ENCODE measurements around the gene GLCE.

GLCE gene

DNA sequence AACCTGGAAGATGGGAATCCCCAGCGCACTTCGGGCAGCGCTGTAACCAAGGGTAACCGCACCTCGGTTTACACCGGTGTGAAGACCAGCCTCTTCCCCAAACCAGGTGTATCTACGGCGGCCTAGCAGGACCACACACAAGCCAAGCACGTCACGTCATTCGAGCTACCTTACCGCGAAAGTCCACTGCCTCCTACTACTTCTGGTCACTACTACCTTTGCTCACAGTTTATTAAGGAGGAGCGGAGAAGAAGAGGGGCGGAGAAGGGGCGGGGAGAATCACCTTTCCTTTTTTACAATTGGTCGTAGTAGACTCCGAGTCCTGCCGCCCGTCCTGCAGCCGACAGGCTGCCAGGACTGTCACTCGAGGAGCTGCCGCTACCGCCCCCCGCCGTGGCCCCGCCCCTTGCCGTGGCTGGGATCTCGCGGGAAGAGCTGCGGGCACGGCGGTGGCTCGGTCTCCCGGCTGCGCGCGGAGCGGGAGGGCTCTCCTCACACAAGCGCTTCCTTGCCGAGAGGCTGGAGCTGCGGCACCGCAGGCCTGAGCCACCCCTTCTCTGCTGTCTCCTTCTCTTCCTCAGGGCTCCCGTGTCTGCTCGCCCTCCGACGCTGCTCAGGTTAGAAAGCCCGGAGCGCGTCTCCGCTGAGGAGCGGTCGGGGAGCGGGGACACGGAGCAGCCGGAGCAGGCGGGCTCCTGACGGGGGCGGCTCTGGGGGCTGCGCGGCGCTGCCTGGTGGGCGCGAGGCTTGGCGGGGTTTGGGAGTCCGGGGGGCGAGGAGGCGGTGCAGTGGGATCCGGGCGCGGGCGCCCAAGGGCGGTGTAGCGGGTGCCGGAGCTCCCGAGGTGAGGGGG lies at the start of gene GLCE:
Gene GLCE (plus strand): TSS at position 495 of the 853 bp plus-strand sequence. CDS start 95,172 bp downstream, outside the sequence.
- peak within 1 kb of the TSS; percentile 89 for H3K4me3 ChIP-seq (ENCODE audit: low read length)
- no peaks in the 10 kb centered on the region for H3K9me3 ChIP-seq (ENCODE audit: insufficient read depth, low read depth, low read length)
- H3K36me3 ChIP-seq (ENCODE audit: insufficient read depth, low read depth, low read length) = no peaks in the 10 kb centered on the region
- peaks cover 4% of the 10 kb centered on the region; the same call in 1 of the 2 replicates for H3K4me1 ChIP-seq (ENCODE audit: insufficient read depth, low read length)
- H3K9ac ChIP-seq (ENCODE audit: low read depth, low read length) = peak within 1 kb of the TSS; percentile 80
- H3K27me3 ChIP-seq (ENCODE audit: insufficient read depth, low read length) = peaks cover 20% of the 10 kb centered on the region
- H3K27ac ChIP-seq (ENCODE audit: low read length) = peak within 1 kb of the TSS; percentile 26

DNA sequence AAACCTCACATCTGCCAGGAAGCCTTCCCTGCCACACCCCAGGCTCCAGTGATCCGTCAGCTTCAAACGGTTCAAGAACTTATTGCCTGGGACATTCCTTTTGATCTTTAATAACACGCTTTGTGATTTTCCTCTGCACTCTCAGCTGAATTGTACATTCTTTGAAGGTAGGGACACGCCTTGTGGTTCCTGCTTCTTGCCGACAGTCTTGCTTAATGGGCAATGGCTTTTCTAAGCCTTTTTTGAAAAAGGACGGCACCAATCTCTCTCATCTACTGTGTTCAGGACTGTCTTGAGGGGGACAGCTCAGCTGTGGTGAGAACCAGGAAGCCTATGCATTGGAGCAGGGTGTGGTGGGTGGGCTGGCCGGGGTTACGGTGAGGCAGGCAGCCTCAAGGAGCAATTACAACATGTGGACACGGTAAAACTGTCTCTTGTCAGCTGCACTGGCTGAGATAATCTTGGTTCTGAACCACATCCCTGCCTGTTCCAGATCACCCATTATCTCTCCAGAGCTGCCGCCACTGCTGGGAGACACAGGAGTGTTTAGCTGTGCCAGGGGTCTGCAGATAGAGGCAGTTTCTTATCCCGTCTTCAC lies 46.0 kb upstream of the GLCE start:
- H3K27ac ChIP-seq (ENCODE audit: low read length) = no peak overlapping the region
- H3K4me3 ChIP-seq (ENCODE audit: low read length) = no peak overlapping the region
- no peak overlapping the region for H3K9ac ChIP-seq (ENCODE audit: low read depth, low read length)
- H3K36me3 ChIP-seq (ENCODE audit: insufficient read depth, low read depth, low read length) = no peaks in the 10 kb centered on the region
- H3K27me3 ChIP-seq (ENCODE audit: insufficient read depth, low read length) = peaks cover 51% of the 10 kb centered on the region
- peaks cover 27% of the 10 kb centered on the region for H3K4me1 ChIP-seq (ENCODE audit: insufficient read depth, low read length)
- H3K9me3 ChIP-seq (ENCODE audit: insufficient read depth, low read depth, low read length) = no peaks in the 10 kb centered on the region

DNA sequence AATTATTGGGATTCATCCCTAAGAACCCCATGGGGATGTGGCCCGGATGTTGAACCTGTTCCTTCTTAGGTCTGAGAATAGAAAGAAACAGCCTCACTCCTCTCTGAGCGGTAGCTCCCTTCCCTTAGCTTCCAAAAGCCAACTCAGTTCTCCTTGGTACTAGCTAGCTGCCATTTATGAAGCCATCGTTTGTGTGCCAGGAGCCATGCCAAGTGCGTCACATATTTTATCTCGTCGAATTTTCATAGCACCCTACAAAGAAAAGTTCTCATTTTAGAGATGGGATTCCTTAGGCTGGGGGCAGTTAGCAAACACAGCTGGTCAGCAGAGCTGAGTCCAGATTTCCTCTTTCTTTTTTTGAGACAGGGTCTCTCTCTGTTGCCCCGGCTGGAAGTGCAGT lies 45.4 kb upstream of the GLCE start:
- peaks cover 32% of the 10 kb centered on the region for H3K4me1 ChIP-seq (ENCODE audit: insufficient read depth, low read length)
- H3K9ac ChIP-seq (ENCODE audit: low read depth, low read length) = no peak overlapping the region
- H3K4me3 ChIP-seq (ENCODE audit: low read length) = no peak overlapping the region
- H3K27me3 ChIP-seq (ENCODE audit: insufficient read depth, low read length) = peaks cover 56% of the 10 kb centered on the region
- no peaks in the 10 kb centered on the region for H3K9me3 ChIP-seq (ENCODE audit: insufficient read depth, low read depth, low read length)
- H3K36me3 ChIP-seq (ENCODE audit: insufficient read depth, low read depth, low read length) = no peaks in the 10 kb centered on the region
- H3K27ac ChIP-seq (ENCODE audit: low read length) = no peak overlapping the region

DNA sequence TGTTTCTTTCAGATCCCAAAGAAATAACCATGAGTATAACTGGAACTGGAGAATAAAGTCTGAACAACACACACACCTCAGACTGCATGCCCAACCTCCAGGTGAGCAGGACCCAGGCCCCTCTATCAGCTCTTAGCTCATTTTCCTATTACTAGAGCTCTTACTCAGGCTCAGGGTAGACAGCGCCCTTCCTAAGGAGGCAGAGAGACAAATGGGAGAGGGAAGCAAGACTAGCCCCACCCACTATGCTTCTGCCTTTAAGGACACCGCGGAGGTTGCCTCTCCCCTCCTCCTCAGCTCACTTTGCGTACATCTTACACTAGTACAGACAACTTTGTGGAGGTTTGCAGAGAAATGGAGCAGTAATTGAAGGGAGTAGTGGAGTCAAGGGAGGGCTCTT lies 44.0 kb upstream of the GLCE start:
- no peaks in the 10 kb centered on the region for H3K9me3 ChIP-seq (ENCODE audit: insufficient read depth, low read depth, low read length)
- H3K4me3 ChIP-seq (ENCODE audit: low read length) = no peak overlapping the region
- peaks cover 64% of the 10 kb centered on the region for H3K27me3 ChIP-seq (ENCODE audit: insufficient read depth, low read length)
- no peaks in the 10 kb centered on the region for H3K36me3 ChIP-seq (ENCODE audit: insufficient read depth, low read depth, low read length)
- H3K27ac ChIP-seq (ENCODE audit: low read length) = no peak overlapping the region
- no peak overlapping the region for H3K9ac ChIP-seq (ENCODE audit: low read depth, low read length)
- peaks cover 40% of the 10 kb centered on the region for H3K4me1 ChIP-seq (ENCODE audit: insufficient read depth, low read length)

DNA sequence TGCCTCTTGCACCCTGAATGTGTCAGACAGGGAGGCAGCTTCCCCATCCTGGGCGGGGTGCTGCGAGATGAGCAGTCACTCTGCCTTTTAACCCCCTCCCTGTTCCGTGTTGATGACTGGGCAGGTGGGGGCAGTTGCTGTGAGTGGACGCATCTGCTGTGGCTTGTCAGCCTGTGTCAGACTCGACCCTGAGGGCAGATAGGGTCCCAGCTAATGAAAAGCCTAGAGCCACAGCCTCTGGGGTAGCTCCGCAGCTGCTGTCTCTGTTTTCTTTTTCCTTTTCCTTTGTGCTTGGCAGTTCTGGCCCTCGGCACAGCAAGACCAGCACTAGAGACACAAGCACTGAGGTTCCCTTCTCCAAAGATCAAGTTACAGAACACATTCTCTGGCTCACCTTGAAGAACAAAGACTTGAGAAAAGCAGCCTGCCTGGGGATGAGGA lies 43.0 kb upstream of the GLCE start:
- Histone ChIP-seq H3K9me3 (ENCODE audit: insufficient read depth, low read depth, low read length) (no peaks in the 10 kb centered on the region), H3K36me3 (ENCODE audit: insufficient read depth, low read depth, low read length) (no peaks in the 10 kb centered on the region), H3K27ac (ENCODE audit: low read length) (no peak overlapping the region), H3K4me3 (ENCODE audit: low read length) (peak overlapping the region; percentile 48; the same call in 1 of the 2 replicates), H3K4me1 (ENCODE audit: insufficient read depth, low read length) (peaks cover 40% of the 10 kb centered on the region), H3K27me3 (ENCODE audit: insufficient read depth, low read length) (peaks cover 75% of the 10 kb centered on the region), H3K9ac (ENCODE audit: low read depth, low read length) (peak overlapping the region; percentile 21; the same call in 1 of the 2 replicates)

DNA sequence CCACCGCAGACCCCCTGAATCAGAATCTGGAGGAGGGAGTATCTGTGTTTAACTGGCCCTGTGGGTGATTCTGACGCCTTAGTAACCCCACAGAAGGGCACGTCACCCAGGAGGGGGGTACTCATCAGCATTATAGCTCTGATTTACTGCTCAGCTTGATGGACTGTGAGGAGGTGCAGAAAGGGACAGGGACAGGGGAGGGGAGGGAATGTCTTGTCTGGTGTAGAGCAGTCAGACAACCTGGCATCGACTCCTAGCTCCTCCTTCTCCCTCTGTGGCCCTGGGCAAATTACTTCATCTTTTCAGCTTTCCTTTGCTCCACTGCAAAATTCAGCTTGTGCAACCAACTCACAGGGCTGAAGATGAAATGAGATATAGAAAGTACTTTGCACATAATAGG lies 42.3 kb upstream of the GLCE start:
- H3K27me3 ChIP-seq (ENCODE audit: insufficient read depth, low read length) = peaks cover 80% of the 10 kb centered on the region
- H3K9ac ChIP-seq (ENCODE audit: low read depth, low read length) = peak overlapping the region; percentile 21; the same call in 1 of the 2 replicates
- peaks cover 40% of the 10 kb centered on the region for H3K4me1 ChIP-seq (ENCODE audit: insufficient read depth, low read length)
- no peak overlapping the region for H3K27ac ChIP-seq (ENCODE audit: low read length)
- no peaks in the 10 kb centered on the region for H3K9me3 ChIP-seq (ENCODE audit: insufficient read depth, low read depth, low read length)
- H3K36me3 ChIP-seq (ENCODE audit: insufficient read depth, low read depth, low read length) = no peaks in the 10 kb centered on the region
- H3K4me3 ChIP-seq (ENCODE audit: low read length) = peak overlapping the region; percentile 48; the same call in 1 of the 2 replicates

DNA sequence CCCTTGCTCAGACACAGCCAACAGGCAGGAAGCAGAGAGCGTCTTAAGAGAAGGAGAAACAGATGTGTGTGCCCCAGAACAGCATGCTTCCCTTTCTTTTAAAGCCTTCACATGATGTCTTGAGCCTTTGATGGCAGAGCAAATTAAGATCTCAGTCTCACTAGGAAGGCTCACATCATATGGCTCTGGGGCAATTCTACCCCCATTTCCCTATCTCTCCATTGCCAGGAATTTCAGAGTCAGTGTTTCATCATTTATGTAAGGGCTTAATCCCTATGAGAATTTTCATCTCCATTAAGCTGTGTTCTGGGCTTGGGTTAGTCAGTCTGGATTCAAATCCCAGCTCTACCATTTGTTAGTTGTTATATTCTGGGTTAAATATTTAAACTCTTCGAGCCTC lies 41.4 kb upstream of the GLCE start:
- H3K27me3 ChIP-seq (ENCODE audit: insufficient read depth, low read length) = peaks cover 74% of the 10 kb centered on the region
- peaks cover 40% of the 10 kb centered on the region for H3K4me1 ChIP-seq (ENCODE audit: insufficient read depth, low read length)
- H3K36me3 ChIP-seq (ENCODE audit: insufficient read depth, low read depth, low read length) = no peaks in the 10 kb centered on the region
- H3K9ac ChIP-seq (ENCODE audit: low read depth, low read length) = no peak overlapping the region
- no peak overlapping the region for H3K4me3 ChIP-seq (ENCODE audit: low read length)
- no peak overlapping the region for H3K27ac ChIP-seq (ENCODE audit: low read length)
- H3K9me3 ChIP-seq (ENCODE audit: insufficient read depth, low read depth, low read length) = no peaks in the 10 kb centered on the region

DNA sequence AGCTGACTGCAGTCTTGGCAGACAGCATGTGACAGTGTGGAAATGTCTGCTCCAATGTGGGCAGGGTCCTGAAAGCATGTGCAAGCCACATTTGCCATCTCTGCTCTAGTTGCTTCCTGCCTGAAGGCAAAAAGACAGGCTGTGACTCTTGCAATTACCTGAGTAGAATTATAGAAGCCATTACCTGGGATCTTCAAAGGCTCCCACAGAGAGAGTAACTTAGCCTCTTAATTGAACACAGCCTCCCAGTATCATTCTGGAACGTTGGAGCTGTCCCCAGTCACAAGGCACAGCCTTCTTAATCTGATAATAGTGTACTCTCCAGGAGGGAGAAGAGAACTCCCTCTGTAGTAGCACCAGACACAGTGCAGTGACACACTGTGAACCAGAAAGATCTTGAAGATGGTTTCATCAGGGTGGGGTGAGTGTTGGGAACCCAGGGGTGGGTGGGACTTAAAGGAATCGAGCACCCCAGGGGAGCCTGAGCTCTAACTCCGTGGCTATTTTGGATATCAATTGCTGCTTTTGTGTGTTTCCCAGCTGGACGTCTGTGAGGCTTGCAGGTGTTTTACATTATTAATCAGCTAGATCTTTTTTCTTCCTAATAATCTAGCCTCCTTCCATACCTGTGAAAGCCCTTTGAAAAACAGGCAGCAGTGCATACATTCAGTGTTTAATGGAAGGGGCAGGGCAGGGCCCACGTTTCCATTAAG lies 40.6 kb upstream of the GLCE start:
- H3K9ac ChIP-seq (ENCODE audit: low read depth, low read length) = no peak overlapping the region
- H3K36me3 ChIP-seq (ENCODE audit: insufficient read depth, low read depth, low read length) = no peaks in the 10 kb centered on the region
- no peaks in the 10 kb centered on the region for H3K9me3 ChIP-seq (ENCODE audit: insufficient read depth, low read depth, low read length)
- H3K27ac ChIP-seq (ENCODE audit: low read length) = no peak overlapping the region
- peak overlapping the region; percentile 20; the same call in 1 of the 2 replicates for H3K4me3 ChIP-seq (ENCODE audit: low read length)
- H3K27me3 ChIP-seq (ENCODE audit: insufficient read depth, low read length) = peaks cover 65% of the 10 kb centered on the region
- H3K4me1 ChIP-seq (ENCODE audit: insufficient read depth, low read length) = peaks cover 40% of the 10 kb centered on the region

DNA sequence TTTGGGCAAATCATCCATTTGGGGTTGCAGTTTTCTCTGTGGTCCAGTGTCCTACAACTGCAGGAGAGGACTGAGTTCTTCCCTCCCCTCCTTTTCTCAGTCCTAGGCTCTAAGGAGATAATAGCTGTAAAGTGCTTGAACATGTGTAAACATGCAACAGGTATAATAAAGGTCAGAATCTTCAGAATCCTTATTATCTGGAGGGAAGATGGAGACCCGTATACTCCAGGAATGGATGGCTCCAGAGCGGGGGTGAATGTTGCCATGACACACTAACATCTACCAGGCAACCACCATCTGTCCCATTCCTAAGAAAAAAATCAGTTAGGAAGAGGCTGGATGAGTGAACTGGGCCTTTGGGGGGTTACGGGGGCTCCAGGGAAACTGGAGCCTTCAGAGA lies 39.7 kb upstream of the GLCE start:
- Histone ChIP-seq H3K4me3 (ENCODE audit: low read length) (no peak overlapping the region), H3K36me3 (ENCODE audit: insufficient read depth, low read depth, low read length) (no peaks in the 10 kb centered on the region), H3K27me3 (ENCODE audit: insufficient read depth, low read length) (peaks cover 56% of the 10 kb centered on the region), H3K9ac (ENCODE audit: low read depth, low read length) (no peak overlapping the region), H3K27ac (ENCODE audit: low read length) (no peak overlapping the region), H3K9me3 (ENCODE audit: insufficient read depth, low read depth, low read length) (no peaks in the 10 kb centered on the region), H3K4me1 (ENCODE audit: insufficient read depth, low read length) (peaks cover 40% of the 10 kb centered on the region)

DNA sequence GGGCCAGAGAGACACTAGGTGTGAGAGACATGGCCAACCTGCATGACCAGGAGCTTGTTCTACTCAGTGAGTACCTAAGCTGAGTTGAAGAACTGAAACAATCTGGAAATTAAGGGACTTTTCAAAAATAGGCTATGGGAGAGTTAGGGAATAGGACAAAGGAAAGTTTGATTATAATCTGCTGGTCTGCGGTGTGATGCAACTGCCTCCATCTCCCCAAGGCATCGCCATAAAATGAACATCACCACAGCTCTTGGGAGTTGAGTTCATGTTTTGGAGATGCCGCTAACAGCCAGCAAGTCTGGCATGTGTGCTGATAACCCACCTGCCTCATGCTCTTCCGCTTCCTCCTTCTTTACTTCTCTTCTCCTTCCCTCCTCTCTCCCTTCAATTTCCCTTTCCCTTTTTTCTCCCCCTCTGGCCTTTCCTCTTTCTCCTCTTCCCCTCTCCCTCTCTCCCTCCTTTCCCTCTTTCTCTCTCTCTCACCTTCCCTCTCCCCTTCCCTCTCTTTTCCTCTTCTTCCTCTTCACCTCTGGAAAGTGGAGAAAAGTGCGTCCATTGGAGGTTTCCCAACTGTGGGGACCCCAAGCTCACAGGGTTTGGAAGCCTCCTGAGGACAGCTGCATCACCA lies 39.1 kb upstream of the GLCE start:
- no peaks in the 10 kb centered on the region for H3K9me3 ChIP-seq (ENCODE audit: insufficient read depth, low read depth, low read length)
- no peak overlapping the region for H3K9ac ChIP-seq (ENCODE audit: low read depth, low read length)
- peaks cover 50% of the 10 kb centered on the region for H3K27me3 ChIP-seq (ENCODE audit: insufficient read depth, low read length)
- no peaks in the 10 kb centered on the region for H3K36me3 ChIP-seq (ENCODE audit: insufficient read depth, low read depth, low read length)
- H3K27ac ChIP-seq (ENCODE audit: low read length) = no peak overlapping the region
- peaks cover 40% of the 10 kb centered on the region for H3K4me1 ChIP-seq (ENCODE audit: insufficient read depth, low read length)
- H3K4me3 ChIP-seq (ENCODE audit: low read length) = no peak overlapping the region

DNA sequence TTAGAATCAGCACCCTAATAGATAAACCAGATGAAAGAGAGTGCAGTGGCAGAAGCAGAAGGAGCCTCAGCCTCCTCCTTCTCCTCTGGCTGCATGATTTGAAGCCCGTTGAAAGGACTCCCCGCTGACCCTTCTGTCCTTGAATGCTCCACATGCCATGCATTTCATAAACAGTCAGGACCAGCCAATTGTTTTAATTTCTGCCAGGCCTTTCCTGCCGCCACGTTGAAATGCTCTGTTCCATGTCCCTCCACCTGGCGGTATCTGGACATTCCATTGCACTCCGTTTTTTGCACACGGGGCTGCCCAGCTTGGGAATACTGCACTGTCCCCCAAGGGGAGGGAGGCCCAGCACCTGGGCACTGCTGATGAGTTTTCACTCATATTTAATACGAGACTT lies 35.2 kb upstream of the GLCE start:
- peaks cover 15% of the 10 kb centered on the region for H3K4me1 ChIP-seq (ENCODE audit: insufficient read depth, low read length)
- no peak overlapping the region for H3K27ac ChIP-seq (ENCODE audit: low read length)
- H3K36me3 ChIP-seq (ENCODE audit: insufficient read depth, low read depth, low read length) = no peaks in the 10 kb centered on the region
- peaks cover 25% of the 10 kb centered on the region for H3K27me3 ChIP-seq (ENCODE audit: insufficient read depth, low read length)
- no peaks in the 10 kb centered on the region; the same call in 1 of the 2 replicates for H3K9me3 ChIP-seq (ENCODE audit: insufficient read depth, low read depth, low read length)
- H3K9ac ChIP-seq (ENCODE audit: low read depth, low read length) = no peak overlapping the region
- H3K4me3 ChIP-seq (ENCODE audit: low read length) = no peak overlapping the region

Measured in iPS-20b (cell line).